ENCODE data around the gene ZNF891. TPM values are rescaled to one million over a fixed set of nuclear protein-coding genes. Genes with fewer than 3 reads are reported as not detected.

ZNF891 gene
- total RNA-seq, 1 donor from 2014 or later: 0.63 TPM

DNA sequence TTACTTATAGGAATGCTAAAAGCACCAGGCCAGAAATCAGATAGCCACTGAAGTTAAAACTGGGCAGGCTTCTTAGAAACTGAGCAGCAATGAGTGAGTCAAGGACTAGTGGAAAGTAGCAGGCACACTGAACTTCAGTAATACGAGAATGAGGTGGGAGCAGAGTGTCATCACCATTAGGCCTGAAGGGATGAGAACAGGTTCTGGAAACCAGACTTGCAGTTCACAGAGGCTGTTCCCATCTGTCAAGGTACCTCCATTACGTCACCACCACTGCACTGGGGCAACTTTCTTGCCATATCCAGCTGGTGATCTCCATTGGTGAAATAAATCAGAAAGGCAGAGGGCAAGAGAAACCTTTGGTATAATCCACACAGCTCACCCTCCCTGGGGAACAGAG lies 15.9 kb upstream of the ZNF891 start:
- H3K4me3 ChIP-seq (ENCODE audit: low read depth, low read length): no peak overlapping the region
- no peak for DNase-seq (ENCODE audit: low read depth)
- no peaks in the 10 kb centered on the region for H3K27me3 ChIP-seq (ENCODE audit: control insufficient read depth, insufficient read depth, low read length)
- TF ChIP-seq, protein P1, sequence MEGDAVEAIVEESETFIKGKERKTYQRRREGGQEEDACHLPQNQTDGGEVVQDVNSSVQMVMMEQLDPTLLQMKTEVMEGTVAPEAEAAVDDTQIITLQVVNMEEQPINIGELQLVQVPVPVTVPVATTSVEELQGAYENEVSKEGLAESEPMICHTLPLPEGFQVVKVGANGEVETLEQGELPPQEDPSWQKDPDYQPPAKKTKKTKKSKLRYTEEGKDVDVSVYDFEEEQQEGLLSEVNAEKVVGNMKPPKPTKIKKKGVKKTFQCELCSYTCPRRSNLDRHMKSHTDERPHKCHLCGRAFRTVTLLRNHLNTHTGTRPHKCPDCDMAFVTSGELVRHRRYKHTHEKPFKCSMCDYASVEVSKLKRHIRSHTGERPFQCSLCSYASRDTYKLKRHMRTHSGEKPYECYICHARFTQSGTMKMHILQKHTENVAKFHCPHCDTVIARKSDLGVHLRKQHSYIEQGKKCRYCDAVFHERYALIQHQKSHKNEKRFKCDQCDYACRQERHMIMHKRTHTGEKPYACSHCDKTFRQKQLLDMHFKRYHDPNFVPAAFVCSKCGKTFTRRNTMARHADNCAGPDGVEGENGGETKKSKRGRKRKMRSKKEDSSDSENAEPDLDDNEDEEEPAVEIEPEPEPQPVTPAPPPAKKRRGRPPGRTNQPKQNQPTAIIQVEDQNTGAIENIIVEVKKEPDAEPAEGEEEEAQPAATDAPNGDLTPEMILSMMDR (IDR thresholded peaks at IDR 0.05; ENCODE audit: insufficient read depth, low read length, poor library complexity, severe bottlenecking): no peak
- H3K36me3 ChIP-seq (ENCODE audit: control insufficient read depth, insufficient read depth, low read length): peaks cover 1% of the 10 kb centered on the region

DNA sequence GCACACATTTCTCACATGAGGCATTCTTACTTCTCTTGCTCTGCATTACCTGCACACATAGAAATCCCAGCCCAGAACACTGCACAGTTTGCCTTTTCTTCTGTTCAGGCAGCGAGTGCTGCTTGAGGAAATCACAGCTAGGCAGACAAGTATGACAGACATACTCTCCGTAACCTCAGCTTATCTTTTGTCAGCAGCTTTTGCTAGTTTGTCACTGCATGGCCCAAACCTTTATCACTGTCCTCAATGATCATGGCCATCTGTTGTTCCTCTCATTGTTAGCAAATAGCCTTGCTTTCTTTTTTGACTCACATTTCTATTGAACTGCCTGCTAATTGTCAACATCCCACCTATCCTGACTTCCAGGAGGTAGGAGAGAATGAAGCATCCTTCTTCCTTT lies 5.7 kb upstream of the ZNF891 start:
- TF ChIP-seq, protein P1 (IDR thresholded peaks at IDR 0.05; ENCODE audit: insufficient read depth, low read length, poor library complexity, severe bottlenecking): no peak
- DNase-seq (ENCODE audit: low read depth): no peak
- Histone ChIP-seq H3K4me3 (ENCODE audit: low read depth, low read length) (no peak overlapping the region), H3K27me3 (ENCODE audit: control insufficient read depth, insufficient read depth, low read length) (no peaks in the 10 kb centered on the region), H3K36me3 (ENCODE audit: control insufficient read depth, insufficient read depth, low read length) (peaks cover 3% of the 10 kb centered on the region)

DNA sequence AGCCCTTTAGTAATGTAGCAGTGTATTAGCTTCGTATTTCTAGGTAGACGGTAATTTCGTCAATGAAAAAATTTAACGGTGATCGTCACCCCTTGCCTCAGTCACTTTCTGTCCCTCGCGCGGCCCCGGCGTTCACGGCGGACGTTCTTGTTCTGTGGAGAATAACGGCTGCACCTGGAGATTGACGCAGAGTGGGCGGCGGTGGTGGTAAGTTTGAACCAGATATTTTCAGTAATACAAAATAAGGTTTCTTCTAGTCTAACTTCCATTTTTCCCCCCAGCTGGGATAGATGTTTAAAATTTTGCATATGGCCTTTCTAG lies 694 bp upstream of the ZNF891 start:
- Histone ChIP-seq H3K27me3 (ENCODE audit: control insufficient read depth, insufficient read depth, low read length) (no peaks in the 10 kb centered on the region), H3K4me3 (ENCODE audit: low read depth, low read length) (peak overlapping the region; percentile 95), H3K36me3 (ENCODE audit: control insufficient read depth, insufficient read depth, low read length) (peaks cover 3% of the 10 kb centered on the region)
- TF ChIP-seq, protein P1 (IDR thresholded peaks at IDR 0.05; ENCODE audit: insufficient read depth, low read length, poor library complexity, severe bottlenecking): no peak
- no peak for DNase-seq (ENCODE audit: low read depth)

DNA sequence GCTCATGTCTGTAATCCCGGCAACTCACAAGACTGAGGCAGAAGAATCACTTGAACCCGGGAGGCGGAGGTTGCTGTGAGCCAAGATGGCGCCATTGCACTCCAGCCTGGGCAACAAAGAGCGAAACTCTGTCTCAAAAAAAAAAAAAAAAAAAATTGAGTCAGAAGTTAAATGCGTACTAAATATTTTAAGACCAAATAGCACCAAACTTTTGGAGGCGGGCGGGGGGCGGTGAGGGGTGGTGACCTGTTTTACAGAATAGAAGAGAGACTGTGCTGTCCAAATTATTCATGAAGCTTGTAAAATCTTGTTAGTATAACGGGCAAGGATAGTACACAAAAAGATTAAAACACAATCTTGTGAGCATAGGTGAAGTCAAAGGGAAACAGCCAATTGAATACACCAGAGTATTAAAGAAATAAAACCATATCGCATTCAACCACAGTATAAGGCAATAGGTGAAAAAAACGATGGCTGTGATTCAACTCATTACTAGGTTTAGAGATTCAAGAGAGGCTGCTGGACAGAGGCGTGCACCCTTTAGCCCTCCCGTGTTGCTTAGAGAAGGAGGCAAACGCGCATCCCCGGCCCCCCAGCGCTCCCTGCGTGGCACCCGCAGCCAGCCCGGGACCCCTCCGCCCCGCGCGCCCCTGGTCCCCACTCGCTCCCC lies 571 bp downstream of the ZNF891 start:
- no peaks in the 10 kb centered on the region for H3K36me3 ChIP-seq (ENCODE audit: control insufficient read depth, insufficient read depth, low read length)
- peak overlapping the region; percentile 95 for H3K4me3 ChIP-seq (ENCODE audit: low read depth, low read length)
- DNase-seq (ENCODE audit: low read depth): no peak
- TF ChIP-seq, protein P1 (IDR thresholded peaks at IDR 0.05; ENCODE audit: insufficient read depth, low read length, poor library complexity, severe bottlenecking): no peak
- H3K27me3 ChIP-seq (ENCODE audit: control insufficient read depth, insufficient read depth, low read length): no peaks in the 10 kb centered on the region

DNA sequence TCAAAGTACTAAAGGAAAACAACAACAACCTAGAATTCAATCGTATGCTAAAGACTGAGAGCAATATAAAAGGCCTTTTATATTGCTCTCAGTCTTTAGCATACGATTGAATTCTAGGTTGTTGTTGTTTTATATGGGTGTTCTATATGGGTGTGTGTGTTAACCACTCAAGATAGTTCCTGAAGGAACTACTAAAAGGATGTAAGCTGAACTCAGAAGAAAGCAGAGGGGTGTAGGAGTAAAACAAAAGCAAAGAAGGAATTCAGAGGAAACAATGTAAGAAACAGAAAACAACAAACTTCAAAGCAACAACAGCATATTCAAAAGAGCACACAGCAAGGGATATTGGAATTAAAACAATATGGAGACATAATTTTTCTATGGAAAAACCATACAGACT lies 5.4 kb downstream of the ZNF891 start:
- TF ChIP-seq, protein P1 (IDR thresholded peaks at IDR 0.05; ENCODE audit: insufficient read depth, low read length, poor library complexity, severe bottlenecking): no peak
- no peak for DNase-seq (ENCODE audit: low read depth)
- Histone ChIP-seq H3K4me3 (ENCODE audit: low read depth, low read length) (no peak overlapping the region), H3K36me3 (ENCODE audit: control insufficient read depth, insufficient read depth, low read length) (no peaks in the 10 kb centered on the region), H3K27me3 (ENCODE audit: control insufficient read depth, insufficient read depth, low read length) (no peaks in the 10 kb centered on the region)
